Activated CD4-positive, alpha-beta T cell treated with anti-CD3 and anti-CD28 coated beads for 4 hours (primary cell): ENCODE data around the gene LYSMD3.
A peak's percentile ranks its signal among the peaks of the same experiment; 100 is the strongest.
"Not testable (repeated sequence)": the region's sequence is repeated elsewhere in the genome, so short reads cannot be mapped to it uniquely, and the experiment has no call there.

Experiments used
- DNase-seq, 2 donors: peaks; one replicate each; pipeline ENCODE4 v3.0.0-alpha.2; 2020

LYSMD3 gene

GRCh38 chr5:90529194-90529938, at the start of gene LYSMD3:
LYSMD3 (minus strand) TSS chr5:90529584; CDS start chr5:90525289, 4,295 bp downstream.
- DNase-seq, result peak; percentile 98

DNA sequence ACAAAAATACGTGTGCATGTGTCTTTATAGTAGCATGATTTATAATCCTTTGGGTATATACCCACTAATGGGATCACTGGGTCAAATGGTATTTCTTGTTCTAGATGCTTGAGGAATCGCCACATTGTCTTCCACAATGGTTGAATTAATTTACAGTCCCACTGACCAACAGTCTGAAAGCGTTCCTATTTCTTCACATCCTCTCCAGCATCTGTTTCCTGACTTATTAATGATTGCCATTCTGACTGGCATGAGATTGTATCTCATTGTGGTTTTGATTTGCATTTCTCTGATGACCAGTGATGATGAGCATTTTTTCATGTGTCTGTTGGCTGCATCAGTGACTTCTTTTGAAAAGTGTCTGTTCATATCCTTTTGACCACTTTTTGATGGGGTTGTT, 47.2 kb upstream of the LYSMD3 start:
- not testable (repeated sequence) for DNase-seq

DNA sequence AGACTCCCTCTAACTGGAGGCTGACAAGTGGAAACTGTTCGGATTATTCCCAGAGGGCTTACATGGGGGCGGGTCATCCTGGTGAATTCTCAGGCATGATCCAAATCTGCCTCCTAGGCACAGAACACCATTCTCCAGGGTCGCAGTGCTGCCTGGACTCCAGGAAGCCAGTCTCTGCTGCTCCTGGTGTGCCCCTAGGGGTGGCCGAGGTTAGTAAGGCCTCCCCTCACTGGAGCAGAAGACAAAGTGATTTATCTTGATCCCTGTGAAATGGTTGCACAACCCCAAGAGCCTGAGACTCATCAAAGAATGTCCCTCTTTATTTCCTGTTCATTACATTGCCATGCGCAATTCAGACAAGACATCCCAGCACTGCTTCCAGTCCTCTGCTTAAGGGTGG, 46.3 kb upstream of the LYSMD3 start:
- DNase-seq, result no peak

- no peak for DNase-seq
Observed at GRCh38 chr5:90571147-90571773, 41.9 kb upstream of the LYSMD3 start.

GRCh38 chr5:90570034-90570433, 40.6 kb upstream of the LYSMD3 start:
- DNase-seq, result no peak

- DNase-seq, result no peak
Observed at GRCh38 chr5:90569084-90569483, 39.7 kb upstream of the LYSMD3 start.

GRCh38 chr5:90565491-90565890, 36.1 kb upstream of the LYSMD3 start:
- no peak for DNase-seq

GRCh38 chr5:90563108-90563507, 33.7 kb upstream of the LYSMD3 start:
- no peak for DNase-seq

DNA sequence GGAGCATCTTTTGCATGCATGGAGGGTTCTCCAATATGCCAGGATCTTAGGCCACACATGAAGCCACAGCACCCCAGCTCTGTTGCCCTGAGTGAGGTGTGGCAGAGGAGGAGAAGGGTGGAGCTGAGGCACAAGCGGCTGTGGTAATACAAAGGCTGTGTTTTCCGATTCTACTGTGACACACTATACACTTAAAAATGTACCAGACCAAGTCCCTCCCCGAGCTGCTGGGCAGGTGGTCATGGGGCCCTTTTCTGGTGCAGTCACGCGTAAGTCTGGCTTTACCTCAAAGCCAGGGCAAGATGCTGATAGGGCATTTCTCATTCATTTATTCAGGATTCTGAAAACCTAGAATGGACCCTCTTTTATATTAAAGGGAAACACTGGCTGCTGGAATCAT, 33.0 kb upstream of the LYSMD3 start:
- DNase-seq, result no peak

GRCh38 chr5:90561766-90562165, 32.4 kb upstream of the LYSMD3 start:
- DNase-seq, result no peak

DNA sequence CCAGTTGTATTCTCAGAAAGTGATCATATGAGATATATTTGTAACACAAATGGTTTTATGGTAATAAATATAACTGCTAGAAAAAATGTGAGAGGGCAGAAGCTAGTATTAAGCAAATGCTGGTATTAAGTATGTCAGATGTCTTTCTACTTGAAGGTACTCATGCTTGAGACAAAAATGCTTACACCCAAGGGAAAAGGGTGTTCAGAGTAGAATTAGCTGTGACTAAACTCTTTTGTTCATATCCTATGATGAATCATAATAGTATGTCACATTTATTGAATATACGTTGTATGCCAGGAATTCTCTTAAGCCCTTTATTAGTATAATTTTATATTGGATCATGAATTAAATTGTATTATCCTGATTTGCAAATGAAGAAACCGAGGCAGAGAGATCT, 31.4 kb upstream of the LYSMD3 start:
- DNase-seq, result no peak

GRCh38 chr5:90558344-90559192, 29.2 kb upstream of the LYSMD3 start, which contains the start of gene ADGRV1:
ADGRV1 (plus strand) TSS chr5:90558797; CDS start chr5:90558896, 99 bp downstream.
- no peak for DNase-seq

GRCh38 chr5:90557871-90558270, 28.5 kb upstream of the LYSMD3 start:
- DNase-seq, result no peak

DNA sequence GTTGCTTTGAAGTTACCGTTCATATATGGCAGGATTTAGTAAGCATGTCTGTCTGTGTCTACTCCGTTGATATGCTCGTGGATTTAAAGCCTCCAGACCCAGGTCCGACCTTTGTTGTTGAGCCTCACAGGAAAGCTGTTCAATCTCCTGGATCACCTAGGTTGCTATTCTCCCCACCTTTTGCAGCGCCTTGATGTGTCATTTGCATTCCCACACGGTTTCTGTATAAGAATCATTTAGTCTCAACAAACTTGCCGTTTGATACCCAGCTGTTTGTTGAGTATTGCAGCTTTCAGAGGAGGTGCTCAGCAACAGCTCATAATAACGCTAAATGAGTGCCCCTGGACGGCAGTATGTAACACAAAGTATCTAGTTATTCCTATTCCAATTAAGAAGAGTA, 28.0 kb upstream of the LYSMD3 start:
- no peak for DNase-seq

GRCh38 chr5:90555666-90556065, 26.3 kb upstream of the LYSMD3 start:
- no peak for DNase-seq

DNA sequence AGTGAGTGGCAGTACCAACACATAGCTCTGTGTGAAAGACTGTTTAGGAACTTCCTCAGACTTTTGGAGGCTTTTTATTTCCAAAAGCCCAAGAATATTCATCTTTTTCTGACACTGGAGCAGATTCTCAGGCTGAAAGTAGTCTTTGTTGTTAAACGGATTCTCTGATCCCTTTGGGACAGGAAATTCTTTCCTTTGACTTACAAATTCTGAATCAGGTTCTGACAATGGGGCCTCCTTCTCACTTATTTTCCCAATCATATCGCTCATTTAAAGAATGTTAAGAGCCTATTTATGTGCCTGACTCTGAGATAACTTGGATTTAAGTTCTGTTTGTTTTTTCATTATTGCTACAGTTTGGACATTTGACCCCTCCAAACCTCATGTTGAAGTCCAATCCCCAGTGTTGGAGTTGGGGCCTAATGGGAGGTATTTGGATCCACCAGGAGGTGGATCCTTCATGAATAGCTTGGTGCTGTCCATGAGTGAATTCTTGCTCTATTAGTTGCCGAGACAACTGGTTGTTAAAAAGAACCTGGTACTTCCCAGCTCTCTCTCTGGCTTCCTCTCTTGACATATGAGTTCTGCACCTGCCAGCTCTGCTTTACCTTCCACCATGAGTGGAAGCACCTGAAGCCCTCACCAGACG, 25.1 kb upstream of the LYSMD3 start:
- no peak for DNase-seq

DNA sequence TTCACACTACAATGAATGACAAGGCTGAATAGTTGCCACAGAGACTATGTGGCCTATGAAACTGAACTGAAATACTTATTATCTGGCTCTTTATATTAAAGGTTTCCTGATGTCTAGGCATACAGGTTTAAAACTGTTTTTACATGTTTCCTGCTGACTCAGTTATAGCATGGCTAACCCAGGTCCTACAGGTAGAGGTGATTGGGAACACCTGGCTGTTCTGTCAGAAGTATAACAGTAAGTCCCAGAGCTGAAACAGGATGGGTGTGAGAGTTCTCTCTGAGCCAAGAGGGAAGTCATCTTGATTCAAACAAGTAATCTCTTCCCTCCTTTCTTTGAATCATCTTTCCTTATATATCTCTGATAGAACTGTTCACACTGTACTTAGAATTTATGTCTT, 24.3 kb upstream of the LYSMD3 start:
- DNase-seq, result no peak

- no peak for DNase-seq
Observed at GRCh38 chr5:90551376-90551775, 22.0 kb upstream of the LYSMD3 start.

DNA sequence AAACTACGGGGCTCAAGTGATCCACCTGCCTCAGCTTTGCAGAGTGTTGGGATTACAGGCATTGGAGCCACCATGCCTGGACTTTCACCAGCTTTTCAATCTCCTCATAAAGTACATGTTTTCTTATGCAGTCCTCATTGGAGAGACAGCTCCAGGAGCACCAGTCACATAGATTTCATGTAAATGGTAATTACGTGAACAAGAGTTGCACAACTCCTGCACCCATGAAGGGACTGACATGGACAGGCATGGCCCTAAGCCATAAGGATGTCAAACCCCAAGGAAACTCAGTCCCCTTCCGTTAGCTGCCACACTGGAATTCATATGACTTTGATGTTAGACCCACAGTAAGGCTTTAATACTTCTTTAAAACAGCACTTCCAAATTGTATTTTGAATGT, 21.6 kb upstream of the LYSMD3 start:
- DNase-seq, result no peak

GRCh38 chr5:90549729-90550275, 20.4 kb upstream of the LYSMD3 start:
- DNase-seq, result no peak

DNA sequence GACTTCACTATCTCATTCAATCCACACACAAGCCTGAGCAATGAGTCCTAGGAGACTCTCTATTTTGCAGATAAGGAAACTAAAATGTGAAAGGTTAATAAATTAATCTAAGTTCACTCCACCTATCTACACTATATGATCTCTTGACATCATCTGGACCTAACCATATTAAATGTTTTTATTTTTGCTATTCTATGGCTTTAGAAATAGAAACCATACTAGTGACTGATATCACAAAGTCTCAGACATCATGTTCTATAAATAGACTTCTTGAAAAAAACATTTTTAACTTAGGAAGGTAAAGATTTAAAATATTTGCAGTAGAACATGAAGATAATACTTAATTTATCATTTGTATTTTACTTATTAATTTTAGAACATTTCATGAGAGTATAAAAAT, 19.8 kb upstream of the LYSMD3 start:
- DNase-seq, result no peak

- DNase-seq, result no peak
Observed at GRCh38 chr5:90548069-90548593, 18.7 kb upstream of the LYSMD3 start.
